Dendritic cell treated with granulocyte-macrophage colony-stimulating factor and Interleukin-4, amounts not matched to agents 40 ng/mL and 50 ng/mL, for 4 days (primary cell): ENCODE results near the gene SDHB.
"Not testable (repeated sequence)": the region's sequence is repeated elsewhere in the genome, so short reads cannot be mapped to it uniquely, and the experiment has no call there.

Experiments used
- H3K27ac Mint-ChIP-seq: one replicate; pipeline ENCODE4 v1.8.0; 2022; ENCODE audit warnings: mild to moderate bottlenecking, mixed read lengths
- H3K27me3 Mint-ChIP-seq: one replicate; pipeline ENCODE4 v1.8.0; 2022; ENCODE audit warnings: mild to moderate bottlenecking, mixed read lengths
- H3K36me3 Mint-ChIP-seq: one replicate; pipeline ENCODE4 v1.8.0; 2022; ENCODE audit warnings: low read depth, mixed read lengths
- H3K4me1 Mint-ChIP-seq: one replicate; pipeline ENCODE4 v1.8.0; 2022; ENCODE audit warnings: low read depth, mixed read lengths
- H3K4me3 Mint-ChIP-seq: one replicate; pipeline ENCODE4 v1.8.0; 2022; ENCODE audit warnings: mild to moderate bottlenecking, moderate library complexity, mixed read lengths
- H3K9me3 Mint-ChIP-seq: one replicate; pipeline ENCODE4 v1.8.0; 2022; ENCODE audit warnings: mixed read lengths
- intact Hi-C: fragments of 100-400 bp; cut with micrococcal nuclease; formaldehyde crosslinking; loops from one replicate; pipeline ENCODE4 v1.15.0; 2022

Gene SDHB

GRCh38 chr1:17066361-17067068 lies 12.7 kb upstream of the SDHB start:
- Mint-ChIP-seq H3K4me3 (no peak overlapping the region), H3K36me3 (no peaks in the 10 kb centered on the region), H3K4me1 (peaks cover 49% of the 10 kb centered on the region), H3K27ac (peak overlapping the region; percentile 57), H3K27me3 (no peaks in the 10 kb centered on the region), H3K9me3 (no peaks in the 10 kb centered on the region)
- intact Hi-C loops, result no loop called here

- Mint-ChIP-seq H3K4me3 (no peak overlapping the region), H3K9me3 (no peaks in the 10 kb centered on the region), H3K27ac (peak overlapping the region; percentile 30)
Measured at GRCh38 chr1:17065666-17066065, 11.8 kb upstream of the SDHB start.

GRCh38 chr1:17062751-17063150 lies 8.9 kb upstream of the SDHB start:
- H3K9me3 Mint-ChIP-seq, H3K27ac Mint-ChIP-seq, H3K27me3 Mint-ChIP-seq, H3K4me3 Mint-ChIP-seq, H3K36me3 Mint-ChIP-seq, intact Hi-C loops: not testable (repeated sequence)
- peaks cover 53% of the 10 kb centered on the region for H3K4me1 Mint-ChIP-seq

More at GRCh38 chr1:17065666-17066065, 11.8 kb upstream of the SDHB start:
- intact Hi-C loops, result no loop called here
- Mint-ChIP-seq H3K36me3 (no peaks in the 10 kb centered on the region), H3K4me1 (peaks cover 52% of the 10 kb centered on the region), H3K27me3 (no peaks in the 10 kb centered on the region)

- intact Hi-C loops, result loop anchor here (2.0 kb wide), 1 partner anchor 13 kb away; no protein-coding TSS in a partner anchor
- no peaks in the 10 kb centered on the region for H3K9me3 Mint-ChIP-seq
- no peak overlapping the region for H3K4me3 Mint-ChIP-seq
- H3K27me3 Mint-ChIP-seq, result no peaks in the 10 kb centered on the region
- no peaks in the 10 kb centered on the region for H3K36me3 Mint-ChIP-seq
- peak overlapping the region; percentile 35 for H3K27ac Mint-ChIP-seq
- peaks cover 46% of the 10 kb centered on the region for H3K4me1 Mint-ChIP-seq
Measured at GRCh38 chr1:17061892-17062291, 8.1 kb upstream of the SDHB start.

- Mint-ChIP-seq H3K27me3 (no peaks in the 10 kb centered on the region), H3K36me3 (no peaks in the 10 kb centered on the region), H3K4me3 (no peak overlapping the region), H3K4me1 (peaks cover 42% of the 10 kb centered on the region), H3K9me3 (no peaks in the 10 kb centered on the region), H3K27ac (peak overlapping the region; percentile 35)
- intact Hi-C loops, result loop anchor here (2.0 kb wide), 1 partner anchor 13 kb away; no protein-coding TSS in a partner anchor
Measured at GRCh38 chr1:17061486-17061885, 7.7 kb upstream of the SDHB start.

GRCh38 chr1:17060306-17060749 lies 6.5 kb upstream of the SDHB start:
- intact Hi-C loops, result loop anchor here (1.0 to 2.0 kb wide), 2 partner anchors 14 to 276 kb away; no protein-coding TSS in a partner anchor
- H3K4me1 Mint-ChIP-seq, result peaks cover 31% of the 10 kb centered on the region
- no peak overlapping the region for H3K27ac Mint-ChIP-seq
- no peaks in the 10 kb centered on the region for H3K27me3 Mint-ChIP-seq
- no peak overlapping the region for H3K4me3 Mint-ChIP-seq
- no peaks in the 10 kb centered on the region for H3K9me3 Mint-ChIP-seq
- no peaks in the 10 kb centered on the region for H3K36me3 Mint-ChIP-seq

- H3K27me3 Mint-ChIP-seq, result no peaks in the 10 kb centered on the region
- no peak overlapping the region for H3K27ac Mint-ChIP-seq
- H3K4me3 Mint-ChIP-seq, result no peak overlapping the region
- intact Hi-C loops, result loop anchor here (1.0 to 5.0 kb wide), 5 partner anchors 15 to 348 kb away; partner anchors contain the start of gene PADI2
- peaks cover 29% of the 10 kb centered on the region for H3K4me1 Mint-ChIP-seq
- no peaks in the 10 kb centered on the region for H3K36me3 Mint-ChIP-seq
- H3K9me3 Mint-ChIP-seq, result no peaks in the 10 kb centered on the region
Measured at GRCh38 chr1:17059391-17060305, 5.8 kb upstream of the SDHB start.

- Mint-ChIP-seq H3K9me3 (no peaks in the 10 kb centered on the region), H3K27ac (peak overlapping the region; percentile 27), H3K4me1 (peaks cover 21% of the 10 kb centered on the region), H3K27me3 (no peaks in the 10 kb centered on the region), H3K4me3 (no peak overlapping the region), H3K36me3 (peaks cover 19% of the 10 kb centered on the region)
- intact Hi-C loops, result loop anchor here (5.0 kb wide), 2 partner anchors 61 to 351 kb away; partner anchors contain the start of gene PADI2
Measured at GRCh38 chr1:17056551-17056950, 2.7 kb upstream of the SDHB start.

GRCh38 chr1:17055801-17056200 lies 2.0 kb upstream of the SDHB start:
- H3K27me3 Mint-ChIP-seq, result no peaks in the 10 kb centered on the region
- H3K36me3 Mint-ChIP-seq, result peaks cover 27% of the 10 kb centered on the region
- H3K9me3 Mint-ChIP-seq, result no peaks in the 10 kb centered on the region
- H3K4me1 Mint-ChIP-seq, result peaks cover 25% of the 10 kb centered on the region
- H3K27ac Mint-ChIP-seq, result peak overlapping the region; percentile 27
- H3K4me3 Mint-ChIP-seq, result no peak overlapping the region
- intact Hi-C loops, result loop anchor here (5.0 kb wide), 2 partner anchors 62 to 352 kb away; partner anchors contain the start of gene PADI2

GRCh38 chr1:17053086-17053684 lies 647 bp downstream of the SDHB start:
- H3K4me1 Mint-ChIP-seq, result peaks cover 13% of the 10 kb centered on the region
- no peaks in the 10 kb centered on the region for H3K27me3 Mint-ChIP-seq

GRCh38 chr1:17052641-17053040 lies 1.2 kb downstream of the SDHB start:
- Mint-ChIP-seq H3K9me3 (no peaks in the 10 kb centered on the region), H3K4me3 (peak overlapping the region; percentile 99), H3K4me1 (peaks cover 18% of the 10 kb centered on the region), H3K27me3 (no peaks in the 10 kb centered on the region), H3K36me3 (peaks cover 55% of the 10 kb centered on the region), H3K27ac (peak overlapping the region; percentile 90)
- intact Hi-C loops, result no loop called here

More at GRCh38 chr1:17053086-17053684, 647 bp downstream of the SDHB start:
- no peaks in the 10 kb centered on the region for H3K9me3 Mint-ChIP-seq
- peak overlapping the region; percentile 90 for H3K27ac Mint-ChIP-seq
- H3K36me3 Mint-ChIP-seq, result peaks cover 51% of the 10 kb centered on the region
- peak overlapping the region; percentile 99 for H3K4me3 Mint-ChIP-seq
- intact Hi-C loops, result no loop called here

GRCh38 chr1:17052038-17052437 lies 1.8 kb downstream of the SDHB start:
- H3K36me3 Mint-ChIP-seq, result peaks cover 60% of the 10 kb centered on the region
- no peak overlapping the region for H3K4me3 Mint-ChIP-seq
- H3K27ac Mint-ChIP-seq, result no peak overlapping the region
- intact Hi-C loops, result no loop called here
- H3K9me3 Mint-ChIP-seq, result no peaks in the 10 kb centered on the region
- H3K4me1 Mint-ChIP-seq, result peaks cover 19% of the 10 kb centered on the region
- no peaks in the 10 kb centered on the region for H3K27me3 Mint-ChIP-seq

- Mint-ChIP-seq H3K4me1 (peaks cover 31% of the 10 kb centered on the region), H3K27ac (no peak overlapping the region), H3K36me3 (peaks cover 71% of the 10 kb centered on the region), H3K9me3 (no peaks in the 10 kb centered on the region), H3K4me3 (no peak overlapping the region), H3K27me3 (no peaks in the 10 kb centered on the region)
- intact Hi-C loops, result loop anchor here (2.0 to 5.0 kb wide), 2 partner anchors 41 to 87 kb away; no protein-coding TSS in a partner anchor
Measured at GRCh38 chr1:17047924-17048323, 5.9 kb downstream of the SDHB start.
